SK-N-SH (cell line): ENCODE measurements around the gene AANAT.

Experiments
- EP300 ChIP-seq, 2 experiments: IDR thresholded peaks; 2 replicates each; pipeline versions ENCODE4 v1.4.0 to v1.6.1; 2012; ENCODE audit warnings: borderline replicate concordance in 1 of 2, low read depth in 1 of 2, low read length in 1 of 2
- EZH2phosphoT487 ChIP-seq: fragments of 200-600 bp; sonication (generic); IDR thresholded peaks from 2 replicates; pipeline ENCODE4 v1.6.1; 2017; ENCODE audit warnings: low read depth, mixed run types, mild to moderate bottlenecking, antibody characterized with exemption, moderate library complexity, borderline replicate concordance
- GABPA ChIP-seq: IDR thresholded peaks from 2 replicates; pipeline ENCODE4 v1.4.0; 2012; ENCODE audit warnings: low read depth, mild to moderate bottlenecking
- IRF3 ChIP-seq: fragments of 150-350 bp; IDR thresholded peaks from 2 replicates; pipeline ENCODE4 v1.6.1; 2016; ENCODE audit warnings: mild to moderate bottlenecking, low read depth, low read length
- JUND ChIP-seq: IDR thresholded peaks from 2 replicates; pipeline ENCODE4 v1.4.0; 2012
- NFIC ChIP-seq: IDR thresholded peaks from 2 replicates; pipeline ENCODE4 v1.4.0; 2012; ENCODE audit warnings: borderline replicate concordance
- RCOR1 ChIP-seq: fragments of 150-350 bp; IDR thresholded peaks from 2 replicates; pipeline ENCODE4 v1.6.1; 2017; ENCODE audit warnings: antibody characterized with exemption, low read length
- REST ChIP-seq: IDR thresholded peaks from 2 replicates; pipeline ENCODE4 v1.6.1; 2012; ENCODE audit warnings: mild to moderate bottlenecking, low read depth, low read length, moderate library complexity
- RFX5 ChIP-seq: IDR thresholded peaks from 2 replicates; pipeline ENCODE4 v1.6.1; 2012; ENCODE audit warnings: mild to moderate bottlenecking, improper control_type of control experiment, low read length
- RXRA ChIP-seq: IDR thresholded peaks from 2 replicates; pipeline ENCODE4 v1.4.0; 2012; ENCODE audit warnings: low read depth, mild to moderate bottlenecking, borderline replicate concordance
- SIN3A ChIP-seq: IDR thresholded peaks from 2 replicates; pipeline ENCODE4 v1.6.1; 2012; ENCODE audit warnings: low read depth, mild to moderate bottlenecking, low read length, moderate library complexity, borderline replicate concordance
- TEAD4 ChIP-seq: IDR thresholded peaks from 2 replicates; pipeline ENCODE4 v1.4.0; 2012; ENCODE audit warnings: mild to moderate bottlenecking, borderline replicate concordance; ENCODE audit not compliant: insufficient read depth
- TF ChIP-seq, protein P1 (sequence below): fragments of 200-600 bp; sonication (generic); IDR thresholded peaks from 2 replicates; pipeline ENCODE4 v1.6.1; 2017; ENCODE audit warnings: antibody characterized with exemption, mild to moderate bottlenecking, moderate library complexity

GRCh38 chr17:76431509-76431908 is 35.9 kb upstream of the AANAT start:
- TF ChIP-seq, protein P1, sequence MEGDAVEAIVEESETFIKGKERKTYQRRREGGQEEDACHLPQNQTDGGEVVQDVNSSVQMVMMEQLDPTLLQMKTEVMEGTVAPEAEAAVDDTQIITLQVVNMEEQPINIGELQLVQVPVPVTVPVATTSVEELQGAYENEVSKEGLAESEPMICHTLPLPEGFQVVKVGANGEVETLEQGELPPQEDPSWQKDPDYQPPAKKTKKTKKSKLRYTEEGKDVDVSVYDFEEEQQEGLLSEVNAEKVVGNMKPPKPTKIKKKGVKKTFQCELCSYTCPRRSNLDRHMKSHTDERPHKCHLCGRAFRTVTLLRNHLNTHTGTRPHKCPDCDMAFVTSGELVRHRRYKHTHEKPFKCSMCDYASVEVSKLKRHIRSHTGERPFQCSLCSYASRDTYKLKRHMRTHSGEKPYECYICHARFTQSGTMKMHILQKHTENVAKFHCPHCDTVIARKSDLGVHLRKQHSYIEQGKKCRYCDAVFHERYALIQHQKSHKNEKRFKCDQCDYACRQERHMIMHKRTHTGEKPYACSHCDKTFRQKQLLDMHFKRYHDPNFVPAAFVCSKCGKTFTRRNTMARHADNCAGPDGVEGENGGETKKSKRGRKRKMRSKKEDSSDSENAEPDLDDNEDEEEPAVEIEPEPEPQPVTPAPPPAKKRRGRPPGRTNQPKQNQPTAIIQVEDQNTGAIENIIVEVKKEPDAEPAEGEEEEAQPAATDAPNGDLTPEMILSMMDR: no peak
- TF ChIP-seq SIN3A (no peak), EZH2phosphoT487 (no peak), NFIC (no peak), TEAD4 (no peak), IRF3 (no peak), REST (no peak), GABPA (no peak), RFX5 (no peak), RXRA (no peak), RCOR1 (no peak), EP300 (IDR thresholded peaks at IDR 0.05; ENCODE audit: borderline replicate concordance in 1 of 2, low read depth in 1 of 2, low read length in 1 of 2) (no peak), JUND (no peak)
